HG02759 (cell line): ENCODE measurements around the gene H2BK1.

Experiments
- ATAC-seq: cut with Tn5 transposase; IDR thresholded peaks from one replicate; pipeline ENCODE4 v1.9.1; 2021; ENCODE audit warnings: mild to moderate bottlenecking, moderate library complexity; ENCODE audit not compliant: unreplicated experiment

The H2BK1 gene

DNA sequence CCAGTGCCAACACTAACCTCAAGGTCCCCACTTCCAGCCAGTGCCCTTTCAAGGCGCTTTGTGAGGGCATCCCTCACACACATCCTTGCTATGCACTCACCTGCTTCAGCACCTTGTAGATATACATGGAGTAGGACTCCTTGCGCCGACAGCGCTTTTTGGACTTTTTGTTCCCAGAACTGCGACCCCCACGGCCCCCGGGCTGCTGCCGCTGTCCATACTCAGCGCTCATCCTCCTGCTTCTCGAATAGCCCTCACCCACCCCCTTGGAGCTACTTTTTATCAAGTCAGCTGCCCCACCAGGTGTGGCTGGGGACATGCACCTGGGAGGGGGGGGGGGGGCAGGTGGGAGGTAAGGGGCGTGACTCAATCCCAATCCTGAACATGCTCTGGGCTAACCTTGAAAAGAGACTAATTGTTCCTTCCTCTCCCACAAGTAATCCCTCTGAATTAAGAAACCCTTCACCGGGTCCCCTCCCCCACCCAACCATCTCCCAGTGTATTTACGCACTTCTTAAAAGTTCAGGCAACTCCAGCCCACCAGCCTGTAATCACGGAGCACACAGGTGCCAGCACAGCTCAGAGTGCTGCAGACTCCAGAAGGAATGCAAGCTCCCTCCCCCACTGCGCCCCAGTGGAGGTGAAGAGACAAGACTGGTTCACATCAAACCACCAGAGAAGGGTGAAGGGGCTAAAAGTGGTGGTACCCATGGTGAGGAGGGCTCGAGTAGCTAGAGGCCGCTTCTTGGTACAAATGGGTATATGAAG lies at the start of gene H2BK1:
TSS of gene H2BK1 (minus strand) at position 402 of the 768 bp plus-strand sequence. CDS start at position 232, 170 bp downstream.
- ATAC-seq, result no peak

- ATAC-seq, result no peak
Measured at GRCh38 chr7:151257990-151258389, 47.7 kb upstream of the H2BK1 start.

GRCh38 chr7:151256410-151257045 lies 46.2 kb upstream of the H2BK1 start:
- no peak for ATAC-seq

DNA sequence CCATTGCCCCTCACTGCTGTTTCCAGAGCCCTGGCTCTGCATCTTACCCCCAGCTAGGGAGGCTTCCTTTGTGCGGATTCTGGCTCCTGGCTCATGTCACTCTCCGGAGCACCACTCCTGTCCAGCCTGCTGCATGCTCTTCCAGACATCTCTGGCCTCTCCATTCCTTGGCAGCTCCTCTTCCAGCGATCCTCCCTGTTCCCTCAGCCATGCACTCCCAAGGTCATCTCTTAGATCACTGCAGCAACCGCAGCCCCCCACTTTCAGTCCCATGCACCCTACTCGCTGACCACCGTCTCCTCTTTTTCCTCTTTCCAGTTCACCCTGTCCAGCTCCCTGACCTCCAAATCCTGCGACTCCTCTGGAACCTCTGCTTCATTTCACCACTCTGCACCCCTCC lies 45.1 kb upstream of the H2BK1 start:
- ATAC-seq, result no peak

- no peak for ATAC-seq
Measured at GRCh38 chr7:151254851-151255250, 44.6 kb upstream of the H2BK1 start.

DNA sequence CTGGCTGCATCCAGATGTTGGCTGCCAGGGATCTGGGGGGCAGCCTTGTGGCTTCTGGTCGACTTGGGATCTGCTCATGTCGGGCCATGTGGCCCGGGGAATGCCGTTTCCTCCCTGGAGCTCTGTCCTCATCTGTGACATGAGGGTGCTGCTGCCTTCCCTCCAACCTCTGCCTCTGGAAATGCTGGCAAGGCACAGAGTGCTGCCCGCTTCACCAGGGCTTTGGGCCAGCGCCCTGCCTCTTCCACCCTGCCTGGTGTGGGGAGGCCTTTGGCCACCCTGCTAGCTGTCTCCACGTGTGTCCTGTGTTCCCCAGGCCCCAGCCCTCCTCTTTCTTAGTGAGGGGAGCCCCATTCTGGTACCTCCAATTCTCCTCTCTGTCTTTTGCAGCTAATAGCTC lies 44.0 kb upstream of the H2BK1 start:
- ATAC-seq, result no peak

DNA sequence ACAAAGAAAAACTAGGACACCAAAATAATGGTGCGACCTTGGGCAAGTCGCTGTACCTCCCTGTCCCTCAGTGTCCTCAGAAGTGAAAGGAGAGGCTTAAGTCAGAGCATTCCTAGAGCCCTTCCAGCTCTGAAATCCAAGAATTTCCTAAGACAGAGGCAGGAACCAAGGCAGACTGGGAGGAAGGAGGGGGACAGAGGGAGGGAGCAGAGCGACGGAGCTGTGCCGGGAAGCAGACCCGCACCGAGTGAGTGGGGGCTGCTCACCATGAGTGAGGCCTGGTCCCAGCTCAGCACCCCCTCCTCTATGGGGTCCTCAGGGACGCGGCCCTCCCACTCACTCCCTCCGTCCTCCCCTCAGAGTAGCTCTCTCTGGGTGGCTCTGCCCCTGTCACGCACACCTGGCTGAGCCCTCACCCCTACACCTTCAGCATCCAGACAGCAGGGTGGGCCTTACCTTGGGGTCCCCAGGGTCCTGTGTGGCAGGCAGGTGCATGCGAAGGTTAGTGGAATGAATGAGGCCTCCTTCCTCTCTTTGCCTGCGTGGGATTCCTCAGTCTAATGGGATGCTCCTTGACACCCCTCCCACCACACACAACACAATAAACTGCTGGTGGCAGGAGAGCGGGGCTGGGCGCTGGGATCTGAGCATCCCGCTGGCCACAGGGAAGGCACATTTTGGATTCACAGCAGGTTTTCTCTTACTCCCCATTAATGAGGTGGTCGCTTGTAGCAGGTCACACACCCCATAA lies 42.8 kb upstream of the H2BK1 start:
- no peak for ATAC-seq

GRCh38 chr7:151252561-151252835 lies 42.2 kb upstream of the H2BK1 start:
- no peak for ATAC-seq

GRCh38 chr7:151251689-151252560 lies 41.6 kb upstream of the H2BK1 start:
- no peak for ATAC-seq

DNA sequence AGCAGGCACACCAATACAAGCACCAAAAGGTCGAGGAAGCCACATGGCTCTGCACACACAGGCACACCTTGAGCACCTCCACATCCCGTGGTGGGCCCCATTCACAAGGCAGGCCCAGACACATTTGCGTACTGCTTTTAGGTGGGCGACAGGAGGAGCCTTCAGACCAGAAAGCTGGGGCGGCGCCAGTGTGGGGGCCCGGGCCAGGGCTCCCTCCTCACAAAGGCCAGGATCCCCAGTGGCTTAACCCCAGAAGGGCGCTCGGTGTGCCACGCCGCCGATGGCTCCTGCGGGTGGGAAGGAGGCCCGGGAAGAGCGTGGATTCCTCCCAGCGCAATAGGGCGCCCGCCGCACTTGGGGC lies 41.0 kb upstream of the H2BK1 start:
- no peak for ATAC-seq

GRCh38 chr7:151250181-151251132 lies 40.2 kb upstream of the H2BK1 start:
- no peak for ATAC-seq

DNA sequence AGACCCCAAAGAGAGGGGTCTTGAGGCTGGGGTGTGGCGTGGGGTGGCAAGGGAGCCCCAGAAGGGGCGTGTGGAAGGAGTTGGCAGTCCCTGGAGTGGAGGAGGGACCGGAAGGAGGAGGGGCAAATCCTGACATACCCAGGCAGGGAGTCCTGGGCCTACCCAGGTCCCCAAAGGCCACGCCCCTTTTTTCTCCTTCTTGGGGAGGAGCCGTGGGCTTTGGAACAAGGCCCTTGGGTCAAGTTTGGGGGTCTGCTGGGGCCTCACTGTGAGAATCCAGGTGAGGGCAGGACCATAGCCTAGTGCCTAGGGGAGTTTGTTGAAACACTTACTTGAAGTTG lies 39.4 kb upstream of the H2BK1 start:
- no peak for ATAC-seq

- ATAC-seq, result no peak
Measured at GRCh38 chr7:151249034-151249731, 38.9 kb upstream of the H2BK1 start.

- no peak for ATAC-seq
Measured at GRCh38 chr7:151248346-151249033, 38.2 kb upstream of the H2BK1 start, which contains the start of gene SMARCD3. TSS of gene SMARCD3 (minus strand) at chr7:151248694. CDS start at chr7:151248562, 132 bp downstream.

DNA sequence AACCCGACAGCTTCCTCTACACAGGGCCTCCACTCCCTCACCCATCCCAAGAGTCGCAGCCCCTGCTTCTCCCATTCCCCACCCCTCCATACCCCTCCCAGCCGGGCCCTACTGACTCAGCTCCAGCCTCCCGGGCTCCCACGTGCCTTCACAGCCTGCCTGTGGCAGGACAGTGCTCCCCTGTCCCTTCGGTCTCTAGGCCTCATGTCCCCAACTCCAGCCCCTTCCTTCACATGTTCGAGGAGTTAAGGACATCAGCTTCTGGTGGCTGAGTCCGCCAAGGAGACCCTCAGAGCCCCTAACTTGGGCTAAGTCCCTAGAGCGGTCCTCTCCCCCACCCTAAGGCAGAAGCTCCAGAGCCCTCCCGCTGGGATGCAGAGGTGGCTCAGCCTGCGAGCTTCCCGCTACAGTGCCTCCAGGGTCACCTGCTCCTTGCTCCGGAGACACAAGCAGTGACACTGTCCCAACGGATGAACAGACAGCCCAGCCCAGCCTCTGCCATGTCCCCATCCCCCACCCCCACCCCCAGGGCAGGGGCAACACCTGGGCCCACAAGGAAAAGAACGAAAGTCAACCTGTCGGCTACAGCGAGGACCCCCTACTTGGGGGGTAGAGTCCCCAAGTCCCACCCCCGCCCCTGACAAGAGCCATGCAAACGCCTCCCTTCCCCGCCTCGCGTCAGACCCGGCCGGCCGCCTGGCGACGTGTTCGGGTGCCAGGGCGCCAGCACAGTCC lies 37.5 kb upstream of the H2BK1 start:
- no peak for ATAC-seq

DNA sequence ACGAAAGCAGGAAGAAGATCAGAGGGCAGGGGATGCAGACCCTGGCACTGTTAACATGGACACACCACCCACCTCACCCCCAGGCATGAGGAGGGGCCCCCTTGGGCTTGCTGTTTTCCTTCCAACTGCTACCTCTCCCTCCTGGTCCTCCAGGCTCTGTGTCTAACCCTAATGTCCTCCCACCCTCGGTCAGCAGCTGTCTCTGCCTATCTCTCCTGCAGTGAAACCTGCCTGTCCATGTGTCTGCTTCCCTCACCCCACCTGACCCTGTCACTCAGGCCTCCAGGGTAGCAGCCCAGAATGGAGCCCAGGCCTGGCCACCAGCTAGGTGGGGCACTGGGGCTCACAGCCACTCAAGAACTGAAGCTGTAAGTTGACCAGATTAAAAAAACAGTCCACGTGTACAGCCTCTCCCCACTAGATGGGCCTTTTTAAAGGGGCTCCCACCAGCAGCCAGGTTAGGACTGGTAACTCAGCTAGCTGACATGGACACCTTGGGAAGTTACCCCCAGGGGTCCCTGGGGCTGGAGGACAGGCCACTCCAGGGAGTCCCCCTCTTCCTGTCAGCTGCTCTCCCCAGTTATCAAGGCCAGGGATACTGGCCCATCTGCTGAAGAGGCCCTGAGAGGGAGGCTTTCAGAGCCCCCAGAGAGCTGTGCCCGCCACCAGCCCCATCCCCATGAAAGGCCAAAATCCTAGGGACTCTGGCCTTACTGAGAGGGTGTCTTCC lies 36.7 kb upstream of the H2BK1 start:
- no peak for ATAC-seq

DNA sequence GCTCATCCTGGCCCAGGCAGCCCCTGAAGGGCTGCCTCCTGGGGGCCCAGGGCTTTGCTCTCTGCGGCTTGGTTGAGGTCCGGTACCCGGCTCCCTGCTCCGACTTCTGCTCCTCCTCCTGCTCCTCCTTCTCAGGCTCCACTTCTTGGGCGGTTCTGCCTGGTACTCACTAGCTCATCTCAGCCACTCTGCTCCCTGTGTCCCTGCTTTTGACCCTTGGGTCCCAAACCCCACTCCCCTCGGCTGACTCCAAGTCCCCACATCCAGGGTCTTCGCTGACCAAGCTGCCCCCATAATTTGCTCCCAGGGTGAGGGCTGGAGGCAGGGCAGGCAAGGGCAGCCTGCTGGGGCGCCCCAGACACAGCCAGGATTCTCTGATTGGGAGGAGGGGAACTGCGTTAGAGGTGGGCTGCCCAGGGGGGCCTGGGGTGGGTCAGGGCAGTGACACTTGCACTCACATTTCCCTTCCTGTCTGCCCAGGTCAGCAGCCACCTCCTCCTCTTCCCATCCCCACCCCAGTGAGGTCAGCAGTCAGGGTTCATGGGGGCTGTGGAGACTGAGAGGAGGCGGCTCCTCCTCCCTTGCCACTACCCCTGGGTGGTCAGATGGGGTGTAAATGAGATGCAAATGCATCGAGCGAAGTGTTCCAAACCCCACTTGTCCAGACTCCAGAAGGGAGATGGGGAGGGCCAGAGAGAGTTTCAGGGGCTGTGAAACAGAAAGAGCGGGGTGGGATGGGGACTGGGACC lies 36.0 kb upstream of the H2BK1 start:
- ATAC-seq, result no peak
